H1 (cell line): ENCODE measurements around the gene GNAO1.

Source experiments
- ATF2 ChIP-seq: IDR thresholded peaks from 2 replicates; pipeline ENCODE4 v1.6.1; 2012; ENCODE audit warnings: low read length, inconsistent platforms
- CEBPB ChIP-seq: IDR thresholded peaks from 2 replicates; pipeline ENCODE4 v1.6.1; 2012; ENCODE audit warnings: low read depth, low read length
- CTCF ChIP-seq, 3 experiments: IDR thresholded peaks; 1 replicate in 2 of 3; 2 replicates in 1 of 3; pipeline versions ENCODE4 v1.5.1 to v1.6.1; 2011; ENCODE audit warnings: low read length in 3 of 3, mild to moderate bottlenecking in 3 of 3, inconsistent platforms in 2 of 3, low read depth in 1 of 3, moderate library complexity in 1 of 3; ENCODE audit not compliant: insufficient read depth in 1 of 3; ENCODE audit errors: control extremely low read depth in 1 of 3
- MAX ChIP-seq: IDR thresholded peaks from 2 replicates; pipeline ENCODE4 v1.6.1; 2012; ENCODE audit warnings: inconsistent platforms
- PHF8 ChIP-seq: fragments of 200-600 bp; sonication (generic); conservative IDR thresholded peaks from 2 replicates; pipeline ENCODE4 v1.7.1; 2012; ENCODE audit warnings: low read depth, mild to moderate bottlenecking, inconsistent platforms, low read length, moderate library complexity
- POLR2A ChIP-seq, 2 experiments: IDR thresholded peaks; 1 replicate in 1 of 2; 2 replicates in 1 of 2; pipeline ENCODE4 v1.6.1; 2011; ENCODE audit warnings: low read depth in 2 of 2, low read length in 2 of 2, mild to moderate bottlenecking in 2 of 2; ENCODE audit errors: control extremely low read depth in 1 of 2
- RBBP5 ChIP-seq: IDR thresholded peaks from 2 replicates; pipeline ENCODE4 v1.7.1; 2012; ENCODE audit warnings: low read depth, mild to moderate bottlenecking, inconsistent platforms, low read length, moderate library complexity, borderline replicate concordance
- RFX5 ChIP-seq: IDR thresholded peaks from 2 replicates; pipeline ENCODE4 v1.6.1; 2011; ENCODE audit warnings: low read depth, low read length, improper control_type of control experiment, borderline replicate concordance
- SIRT6 ChIP-seq: IDR thresholded peaks from one replicate; pipeline ENCODE4 v1.7.1; 2012; ENCODE audit warnings: low read length, inconsistent platforms
- TAF7 ChIP-seq: optimal IDR thresholded peaks from 2 replicates; pipeline ENCODE3; 2011; ENCODE audit warnings: low read depth, mild to moderate bottlenecking, inconsistent platforms, low read length, moderate library complexity, borderline replicate concordance

GRCh38 chr16:56275801-56276200 lies 84.5 kb downstream of the GNAO1 start:
- TF ChIP-seq CEBPB (no peak), RBBP5 (no peak), ATF2 (no peak), CTCF (IDR thresholded peaks at IDR 0.05; ENCODE audit: control extremely low read depth in 1 of 3, insufficient read depth in 1 of 3, low read depth in 1 of 3, low read length in 3 of 3) (no peak), PHF8 (no peak), POLR2A (IDR thresholded peaks at IDR 0.05; ENCODE audit: control extremely low read depth in 1 of 2, low read depth in 2 of 2, low read length in 2 of 2) (no peak), MAX (no peak), RFX5 (no peak), SIRT6 (no peak), TAF7 (no peak)
